ENCODE measurements around the gene HLA-DQB2. TPM values are rescaled to one million over a fixed set of nuclear protein-coding genes. Genes with fewer than 3 reads are reported as not detected.

Gene HLA-DQB2
- total and polyA plus RNA-seq, 2 donors (not counting 3 experiments of a cell fraction or from before 2014, with no cell fraction given), result not detected

GRCh38 chr6:32774426-32774825 lies 11.1 kb upstream of the HLA-DQB2 start:
- TF ChIP-seq, protein P1, sequence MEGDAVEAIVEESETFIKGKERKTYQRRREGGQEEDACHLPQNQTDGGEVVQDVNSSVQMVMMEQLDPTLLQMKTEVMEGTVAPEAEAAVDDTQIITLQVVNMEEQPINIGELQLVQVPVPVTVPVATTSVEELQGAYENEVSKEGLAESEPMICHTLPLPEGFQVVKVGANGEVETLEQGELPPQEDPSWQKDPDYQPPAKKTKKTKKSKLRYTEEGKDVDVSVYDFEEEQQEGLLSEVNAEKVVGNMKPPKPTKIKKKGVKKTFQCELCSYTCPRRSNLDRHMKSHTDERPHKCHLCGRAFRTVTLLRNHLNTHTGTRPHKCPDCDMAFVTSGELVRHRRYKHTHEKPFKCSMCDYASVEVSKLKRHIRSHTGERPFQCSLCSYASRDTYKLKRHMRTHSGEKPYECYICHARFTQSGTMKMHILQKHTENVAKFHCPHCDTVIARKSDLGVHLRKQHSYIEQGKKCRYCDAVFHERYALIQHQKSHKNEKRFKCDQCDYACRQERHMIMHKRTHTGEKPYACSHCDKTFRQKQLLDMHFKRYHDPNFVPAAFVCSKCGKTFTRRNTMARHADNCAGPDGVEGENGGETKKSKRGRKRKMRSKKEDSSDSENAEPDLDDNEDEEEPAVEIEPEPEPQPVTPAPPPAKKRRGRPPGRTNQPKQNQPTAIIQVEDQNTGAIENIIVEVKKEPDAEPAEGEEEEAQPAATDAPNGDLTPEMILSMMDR (IDR thresholded peaks at IDR 0.05; ENCODE audit: extremely low read depth in 1 of 2, insufficient read depth in 1 of 2, low read depth in 1 of 2, low read length in 2 of 2), result no peak
- TF ChIP-seq FOS (IDR thresholded peaks at IDR 0.05; ENCODE audit: borderline replicate concordance, insufficient read depth, low read length) (no peak), JUN (IDR thresholded peaks at IDR 0.05; ENCODE audit: borderline replicate concordance, insufficient read depth, insufficient read length, low read depth) (no peak), GATA2 (IDR thresholded peaks at IDR 0.05; ENCODE audit: insufficient read depth, insufficient read length, low read depth, low read length) (no peak), MYC (IDR thresholded peaks at IDR 0.05; ENCODE audit: low read depth, low read length) (no peak), EZH2 (IDR thresholded peaks at IDR 0.05; ENCODE audit: borderline replicate concordance, low read depth, low read length, severe bottlenecking) (no peak)
- TF ChIP-seq, protein P2, sequence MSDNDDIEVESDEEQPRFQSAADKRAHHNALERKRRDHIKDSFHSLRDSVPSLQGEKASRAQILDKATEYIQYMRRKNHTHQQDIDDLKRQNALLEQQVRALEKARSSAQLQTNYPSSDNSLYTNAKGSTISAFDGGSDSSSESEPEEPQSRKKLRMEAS (IDR thresholded peaks at IDR 0.05; ENCODE audit: insufficient read depth, insufficient read length), result no peak
- dilution Hi-C loops (cut with MboI; ENCODE audit: extremely low pct_ligation_motif_present, low sequenced_read_pairs), result no loop called here
- Histone ChIP-seq H3K36me3 (ENCODE audit: control insufficient read depth in 2 of 2, extremely low read depth in 1 of 2, insufficient read depth in 2 of 2, low read length in 2 of 2) (no peaks in the 10 kb centered on the region), H3K4me1 (ENCODE audit: control insufficient read depth, extremely low read depth, insufficient read depth, low read length) (no peaks in the 10 kb centered on the region), H3K9me1 (replicated peaks; ENCODE audit: control insufficient read depth, extremely low read depth, insufficient read depth, low read length) (no peaks in the 10 kb centered on the region), H3K4me3 (replicated peaks in 1 of 3; ENCODE audit: insufficient read depth in 1 of 3, low read depth in 1 of 3, low read length in 3 of 3) (no peak overlapping the region), H3K27me3 (ENCODE audit: control insufficient read depth in 2 of 2, insufficient read depth in 2 of 2, low read length in 2 of 2) (peaks cover 21 to 28% of the 10 kb centered on the region in 2 experiments), H2AFZ (ENCODE audit: low read depth, low read length) (no peak overlapping the region), H3K9me3 (replicated peaks; ENCODE audit: control insufficient read depth, insufficient read depth, low read length) (no peaks in the 10 kb centered on the region), H3K79me2 (ENCODE audit: control insufficient read depth, insufficient read depth, low read length) (no peaks in the 10 kb centered on the region), H3K27ac (ENCODE audit: insufficient read depth, low read depth, low read length) (no peak overlapping the region), H3K9ac (replicated peaks; ENCODE audit: extremely low read depth, insufficient read depth, low read length) (no peak overlapping the region), H3K4me2 (ENCODE audit: insufficient read depth, low read length) (no peak overlapping the region), H4K20me1 (replicated peaks; ENCODE audit: control insufficient read depth, extremely low read depth, insufficient read depth, low read length) (no peaks in the 10 kb centered on the region)
- FAIRE-seq (no peak), DNase-seq (ENCODE audit: low read depth, low spot score) (no peak)
- ChIA-PET CTCF (no interaction called here), POLR2A (no interaction called here)
- intact Hi-C loops (cut with micrococcal nuclease), result no loop called here
- no TSS peak for BruUV-seq (replicated peaks)
